HUES48 (cell line): Measurements from ENCODE around the gene THBD.

ENCODE experiments used
- H3K27ac ChIP-seq: one replicate; pipeline ENCODE4 v1.7.0; 2013; ENCODE audit warnings: low read depth, low read length, inconsistent platforms
- H3K27me3 ChIP-seq: 2 replicates; pipeline ENCODE4 v1.6.1; 2013; ENCODE audit warnings: mild to moderate bottlenecking, low read length; ENCODE audit not compliant: control insufficient read depth, insufficient read depth
- H3K36me3 ChIP-seq: 2 replicates; pipeline ENCODE4 v1.6.1; 2013; ENCODE audit warnings: low read length; ENCODE audit not compliant: control insufficient read depth, insufficient read depth
- H3K4me1 ChIP-seq: 2 replicates; pipeline ENCODE4 v1.6.1; 2013; ENCODE audit warnings: mild to moderate bottlenecking, low read length; ENCODE audit not compliant: control insufficient read depth, insufficient read depth
- H3K4me3 ChIP-seq: 2 replicates; pipeline ENCODE4 v1.5.1; 2013; ENCODE audit warnings: mild to moderate bottlenecking, low read depth, low read length
- H3K9ac ChIP-seq: 2 replicates; pipeline ENCODE4 v1.6.1; 2013; ENCODE audit warnings: mild to moderate bottlenecking, low read depth, low read length, moderate library complexity
- H3K9me3 ChIP-seq: 2 replicates; pipeline ENCODE4 v1.6.1; 2013; ENCODE audit warnings: low read length; ENCODE audit not compliant: control insufficient read depth, insufficient read depth

THBD gene

DNA sequence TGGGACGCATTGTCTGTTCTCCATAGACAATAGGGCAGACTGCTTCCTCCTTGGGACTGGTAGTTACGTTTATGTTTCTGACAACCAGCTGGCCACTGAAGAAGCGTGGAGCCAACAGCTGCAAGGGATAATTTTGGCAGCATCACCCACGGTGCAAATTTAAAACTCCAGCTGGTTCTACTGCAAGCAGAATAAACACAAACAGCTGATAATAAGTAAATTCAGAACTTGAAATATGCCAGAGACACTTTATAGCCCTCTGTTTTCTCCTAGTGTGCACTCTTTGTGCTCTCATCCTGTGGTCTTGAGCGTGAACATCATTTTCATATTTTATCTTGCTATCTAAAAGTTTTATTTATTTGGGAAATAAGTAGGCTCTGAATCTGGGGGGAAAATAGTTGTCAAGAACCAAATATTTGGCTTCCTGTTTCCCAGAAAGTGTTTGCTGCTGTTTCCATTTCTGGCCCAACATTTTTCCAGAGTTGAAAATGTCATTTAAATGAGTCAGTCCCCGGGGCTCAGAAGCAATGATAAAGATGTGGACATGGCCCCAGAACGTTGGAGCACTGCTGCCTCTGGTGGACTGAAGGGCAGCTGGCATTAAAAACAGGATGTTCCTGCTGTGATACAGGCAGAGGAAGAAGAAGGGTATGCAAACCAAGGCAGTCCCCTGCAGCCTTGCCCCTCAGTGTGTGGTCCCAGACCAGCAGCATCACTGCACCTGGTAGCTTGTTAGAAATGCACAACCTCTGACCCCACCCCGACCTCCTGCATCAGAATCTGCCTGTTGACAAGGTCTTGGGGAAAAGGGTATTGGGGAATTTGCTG lies 12.5 kb upstream of the THBD start:
- Histone ChIP-seq H3K4me1 (peaks cover 28% of the 10 kb centered on the region), H3K9me3 (no peaks in the 10 kb centered on the region), H3K27ac (peak overlapping the region; percentile 50), H3K27me3 (no peaks in the 10 kb centered on the region; the same call in 1 of the 2 replicates), H3K9ac (no peak overlapping the region), H3K4me3 (no peak overlapping the region), H3K36me3 (no peaks in the 10 kb centered on the region)

DNA sequence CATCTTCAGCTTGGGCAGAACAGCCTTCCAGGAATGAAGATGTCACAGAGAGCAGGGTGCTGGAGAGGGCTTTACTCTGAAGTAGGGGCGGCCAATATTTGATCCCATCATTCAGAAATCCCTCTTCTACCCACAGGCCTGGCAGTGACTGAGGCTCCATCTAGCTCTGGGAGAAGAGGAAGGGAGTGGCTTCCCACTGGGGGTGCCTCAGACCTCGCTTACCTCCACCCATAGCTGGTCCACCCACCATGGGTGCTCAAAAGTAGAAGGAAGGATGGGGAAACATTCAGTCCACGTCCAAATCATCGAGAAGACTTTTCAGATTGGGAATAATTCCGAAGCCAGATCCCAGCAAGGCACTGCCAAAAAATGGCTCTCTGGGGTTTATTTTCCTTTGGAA lies 11.8 kb upstream of the THBD start:
- Histone ChIP-seq H3K9me3 (no peaks in the 10 kb centered on the region; the same call in 1 of the 2 replicates), H3K4me1 (peaks cover 28% of the 10 kb centered on the region), H3K4me3 (no peak overlapping the region), H3K27ac (peak overlapping the region; percentile 11), H3K9ac (no peak overlapping the region), H3K27me3 (no peaks in the 10 kb centered on the region), H3K36me3 (no peaks in the 10 kb centered on the region)

DNA sequence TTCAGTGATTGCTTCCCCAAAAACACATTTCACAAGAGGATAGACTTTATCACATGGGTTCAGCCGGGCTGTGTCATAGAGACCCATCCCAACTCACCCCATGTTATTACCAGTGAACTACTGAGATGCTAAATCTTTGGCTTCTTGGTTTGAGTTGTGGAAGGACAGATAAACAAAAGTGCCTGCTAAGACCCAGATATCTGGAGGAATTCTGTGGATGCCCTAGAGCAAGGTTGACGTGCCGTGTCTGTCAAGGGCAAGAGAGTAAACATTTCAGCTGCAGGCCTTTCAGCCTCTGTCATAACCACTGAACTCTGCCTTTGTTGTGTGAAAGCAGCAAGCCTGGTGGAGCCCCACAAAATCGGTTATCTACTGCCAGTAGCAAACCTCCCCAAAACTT lies 11.2 kb upstream of the THBD start:
- H3K36me3 ChIP-seq = no peaks in the 10 kb centered on the region
- no peak overlapping the region for H3K27ac ChIP-seq
- H3K4me1 ChIP-seq = peaks cover 28% of the 10 kb centered on the region
- H3K9me3 ChIP-seq = no peaks in the 10 kb centered on the region; the same call in 1 of the 2 replicates
- no peak overlapping the region for H3K4me3 ChIP-seq
- no peaks in the 10 kb centered on the region for H3K27me3 ChIP-seq
- no peak overlapping the region for H3K9ac ChIP-seq

- H3K27me3 ChIP-seq = no peaks in the 10 kb centered on the region
- no peak overlapping the region for H3K27ac ChIP-seq
- H3K9me3 ChIP-seq = no peaks in the 10 kb centered on the region; the same call in 1 of the 2 replicates
- no peaks in the 10 kb centered on the region for H3K36me3 ChIP-seq
- no peak overlapping the region for H3K9ac ChIP-seq
- peaks cover 28% of the 10 kb centered on the region for H3K4me1 ChIP-seq
- no peak overlapping the region for H3K4me3 ChIP-seq
Observed at GRCh38 chr20:23059846-23060245, 10.4 kb upstream of the THBD start.

GRCh38 chr20:23059001-23059400 lies 9.5 kb upstream of the THBD start:
- H3K36me3 ChIP-seq = no peaks in the 10 kb centered on the region
- no peaks in the 10 kb centered on the region; the same call in 1 of the 2 replicates for H3K9me3 ChIP-seq
- H3K27me3 ChIP-seq = no peaks in the 10 kb centered on the region; the same call in 1 of the 2 replicates
- H3K9ac ChIP-seq = no peak overlapping the region
- H3K4me3 ChIP-seq = no peak overlapping the region
- no peak overlapping the region for H3K27ac ChIP-seq
- peaks cover 28% of the 10 kb centered on the region for H3K4me1 ChIP-seq

GRCh38 chr20:23058240-23058639 lies 8.8 kb upstream of the THBD start:
- no peaks in the 10 kb centered on the region; the same call in 1 of the 2 replicates for H3K9me3 ChIP-seq
- H3K36me3 ChIP-seq = no peaks in the 10 kb centered on the region
- peaks cover 4% of the 10 kb centered on the region; the same call in 1 of the 2 replicates for H3K27me3 ChIP-seq
- no peak overlapping the region for H3K9ac ChIP-seq
- no peak overlapping the region for H3K4me3 ChIP-seq
- H3K4me1 ChIP-seq = peaks cover 21% of the 10 kb centered on the region
- H3K27ac ChIP-seq = no peak overlapping the region

GRCh38 chr20:23052904-23053303 lies 3.4 kb upstream of the THBD start:
- Histone ChIP-seq H3K4me1 (peaks cover 13% of the 10 kb centered on the region; the same call in 1 of the 2 replicates), H3K27ac (no peak overlapping the region), H3K27me3 (peaks cover 54% of the 10 kb centered on the region), H3K9ac (no peak overlapping the region), H3K4me3 (no peak overlapping the region), H3K36me3 (no peaks in the 10 kb centered on the region), H3K9me3 (no peaks in the 10 kb centered on the region; the same call in 1 of the 2 replicates)

GRCh38 chr20:23050847-23051627 lies 1.6 kb upstream of the THBD start:
- Histone ChIP-seq H3K4me1 (peaks cover 15% of the 10 kb centered on the region; the same call in 1 of the 2 replicates), H3K9ac (peak overlapping the region; percentile 55), H3K27me3 (peaks cover 73% of the 10 kb centered on the region), H3K36me3 (no peaks in the 10 kb centered on the region), H3K9me3 (no peaks in the 10 kb centered on the region), H3K27ac (peak overlapping the region; percentile 68), H3K4me3 (peak overlapping the region; percentile 71)

DNA sequence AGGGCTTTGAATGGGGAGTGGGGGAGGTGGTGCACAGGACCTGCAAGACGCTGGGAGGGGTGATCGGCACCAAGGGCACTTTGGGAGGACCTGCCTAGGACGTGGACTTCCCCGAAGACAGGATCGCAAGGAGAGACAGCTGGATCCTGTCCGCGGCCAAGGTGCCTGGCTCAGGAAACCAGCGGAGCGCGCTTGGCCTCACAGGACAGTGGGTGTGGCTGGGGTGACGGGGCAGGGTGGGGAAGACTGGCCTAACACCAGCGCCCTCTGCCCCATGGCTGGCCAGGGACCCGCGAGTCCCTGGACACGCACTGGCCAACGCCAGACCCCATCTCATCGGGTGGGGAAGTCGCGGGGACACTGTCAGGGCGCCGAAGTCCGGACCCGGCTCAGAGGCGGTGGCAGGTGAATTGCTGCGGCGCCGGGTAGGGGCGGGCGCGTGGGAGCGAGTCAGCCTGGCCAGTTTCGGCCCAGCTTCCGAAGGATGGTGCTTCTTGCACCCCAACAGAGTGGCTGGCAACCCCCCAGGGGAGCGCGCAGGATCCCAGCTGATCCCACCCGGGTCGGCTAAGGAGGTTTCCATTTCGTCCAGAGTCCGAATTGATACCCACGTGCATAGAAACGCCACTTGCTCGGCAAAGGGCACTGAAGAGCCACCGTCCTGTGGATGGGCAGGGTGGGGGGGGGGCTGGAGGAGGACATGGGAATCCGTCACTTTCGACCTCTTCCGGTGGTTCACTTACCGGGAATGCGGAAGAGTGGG lies 785 bp upstream of the THBD start:
- H3K4me3 ChIP-seq = peak overlapping the region; percentile 71
- no peak overlapping the region for H3K27ac ChIP-seq
- peaks cover 81% of the 10 kb centered on the region for H3K27me3 ChIP-seq
- H3K9me3 ChIP-seq = no peaks in the 10 kb centered on the region
- no peak overlapping the region for H3K9ac ChIP-seq
- H3K4me1 ChIP-seq = peaks cover 15% of the 10 kb centered on the region; the same call in 1 of the 2 replicates
- H3K36me3 ChIP-seq = no peaks in the 10 kb centered on the region

DNA sequence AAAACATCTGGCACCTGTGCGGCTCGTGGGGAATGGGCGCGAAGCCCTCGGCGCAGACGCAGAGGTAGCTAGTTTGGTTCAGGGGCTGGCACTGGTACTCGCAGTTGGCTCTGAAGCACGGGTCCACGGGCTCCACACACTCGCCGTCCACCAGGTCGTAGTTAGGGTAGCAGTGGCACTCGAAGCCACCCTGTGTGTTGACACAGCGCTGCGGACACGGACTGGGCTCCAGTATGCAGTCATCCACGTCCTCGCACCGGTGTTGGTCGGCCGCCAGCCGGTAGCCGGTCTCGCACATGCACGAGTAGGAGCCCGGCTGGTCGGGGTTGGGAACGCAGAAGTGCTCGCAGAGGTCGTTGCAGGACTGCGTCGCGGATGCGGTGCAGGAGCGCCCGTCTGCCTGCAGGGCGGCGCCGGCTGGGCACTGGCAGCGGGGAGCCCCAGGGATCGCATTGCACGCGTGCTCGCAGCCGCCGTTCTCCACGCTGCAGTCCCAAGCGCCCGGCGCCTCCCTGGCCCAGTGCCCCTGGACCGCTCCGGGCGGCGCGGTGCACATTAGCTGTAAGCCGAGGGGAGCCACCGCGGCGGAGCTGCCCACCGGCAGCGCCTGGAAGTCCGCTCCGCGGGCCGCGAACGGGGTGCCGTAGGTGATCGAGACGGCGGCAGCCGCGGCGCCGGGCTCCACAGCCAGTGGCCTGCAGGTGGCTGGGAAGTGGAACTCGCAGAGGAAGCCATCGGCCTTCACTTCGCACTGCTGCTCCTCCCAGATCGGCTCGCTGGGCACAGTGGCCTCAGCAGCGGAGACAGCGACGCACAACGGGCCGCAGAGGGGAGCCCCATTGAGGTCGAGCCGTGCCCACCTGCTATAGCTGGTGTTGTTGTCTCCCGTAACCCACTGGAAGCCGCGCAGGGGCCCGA lies 930 bp downstream of the THBD start:
- no peak overlapping the region for H3K9ac ChIP-seq

More for the DNA sequence above, 930 bp downstream of the THBD start:
- H3K27me3 ChIP-seq = peaks cover 91% of the 10 kb centered on the region
- H3K4me3 ChIP-seq = peak overlapping the region; percentile 71
- H3K4me1 ChIP-seq = peaks cover 20% of the 10 kb centered on the region; the same call in 1 of the 2 replicates
- no peak overlapping the region for H3K27ac ChIP-seq
- H3K36me3 ChIP-seq = no peaks in the 10 kb centered on the region
- no peaks in the 10 kb centered on the region for H3K9me3 ChIP-seq
